AG09319 (cell line): ENCODE measurements around the gene VEPH1.
A peak's percentile ranks its signal among the peaks of the same experiment; 100 is the strongest.

Experiments used
- DNase-seq: peaks from one replicate; pipeline ENCODE4 v3.0.0-alpha.2; 2010; ENCODE audit warnings: low read depth; ENCODE audit errors: extremely low read depth
- TF ChIP-seq, protein P1 (sequence below): IDR thresholded peaks from 2 replicates; pipeline ENCODE4 v1.5.1; 2011; ENCODE audit warnings: low read depth, mild to moderate bottlenecking, inconsistent platforms, low read length, moderate library complexity

Gene VEPH1

GRCh38 chr3:157438194-157438730 lies 65.0 kb downstream of the VEPH1 start:
- TF ChIP-seq, protein P1, sequence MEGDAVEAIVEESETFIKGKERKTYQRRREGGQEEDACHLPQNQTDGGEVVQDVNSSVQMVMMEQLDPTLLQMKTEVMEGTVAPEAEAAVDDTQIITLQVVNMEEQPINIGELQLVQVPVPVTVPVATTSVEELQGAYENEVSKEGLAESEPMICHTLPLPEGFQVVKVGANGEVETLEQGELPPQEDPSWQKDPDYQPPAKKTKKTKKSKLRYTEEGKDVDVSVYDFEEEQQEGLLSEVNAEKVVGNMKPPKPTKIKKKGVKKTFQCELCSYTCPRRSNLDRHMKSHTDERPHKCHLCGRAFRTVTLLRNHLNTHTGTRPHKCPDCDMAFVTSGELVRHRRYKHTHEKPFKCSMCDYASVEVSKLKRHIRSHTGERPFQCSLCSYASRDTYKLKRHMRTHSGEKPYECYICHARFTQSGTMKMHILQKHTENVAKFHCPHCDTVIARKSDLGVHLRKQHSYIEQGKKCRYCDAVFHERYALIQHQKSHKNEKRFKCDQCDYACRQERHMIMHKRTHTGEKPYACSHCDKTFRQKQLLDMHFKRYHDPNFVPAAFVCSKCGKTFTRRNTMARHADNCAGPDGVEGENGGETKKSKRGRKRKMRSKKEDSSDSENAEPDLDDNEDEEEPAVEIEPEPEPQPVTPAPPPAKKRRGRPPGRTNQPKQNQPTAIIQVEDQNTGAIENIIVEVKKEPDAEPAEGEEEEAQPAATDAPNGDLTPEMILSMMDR: no peak
- DNase-seq: no peak

GRCh38 chr3:157436583-157437291 lies 66.5 kb downstream of the VEPH1 start, which contains the start of gene PTX3:
TSS of gene PTX3 (plus strand) at chr3:157436850. CDS start at chr3:157436934, 84 bp downstream.
- peak; percentile 75 for DNase-seq
- TF ChIP-seq, protein P1: no peak

DNA sequence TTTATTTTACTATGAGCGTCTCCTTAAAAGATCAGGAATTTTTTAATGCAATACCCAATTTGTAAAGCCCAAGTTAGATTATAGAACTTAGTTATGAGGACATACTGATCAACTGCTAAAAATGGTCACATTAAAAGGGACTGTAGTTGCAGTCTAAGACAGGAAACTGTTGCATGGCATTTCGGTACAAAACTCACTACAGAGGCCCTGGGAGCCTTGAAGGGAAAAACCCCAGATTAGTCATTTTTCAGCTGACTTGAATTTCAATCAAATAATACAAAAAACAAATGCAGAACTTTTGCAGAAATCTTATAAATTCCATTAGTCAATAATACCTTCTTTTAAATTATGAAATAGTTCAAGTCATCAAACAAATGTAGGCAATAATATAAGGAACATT lies 73.5 kb downstream of the VEPH1 start:
- TF ChIP-seq, protein P1: no peak
- DNase-seq: no peak

GRCh38 chr3:157428853-157429252 lies 74.4 kb downstream of the VEPH1 start:
- TF ChIP-seq, protein P1: no peak
- DNase-seq: no peak

DNA sequence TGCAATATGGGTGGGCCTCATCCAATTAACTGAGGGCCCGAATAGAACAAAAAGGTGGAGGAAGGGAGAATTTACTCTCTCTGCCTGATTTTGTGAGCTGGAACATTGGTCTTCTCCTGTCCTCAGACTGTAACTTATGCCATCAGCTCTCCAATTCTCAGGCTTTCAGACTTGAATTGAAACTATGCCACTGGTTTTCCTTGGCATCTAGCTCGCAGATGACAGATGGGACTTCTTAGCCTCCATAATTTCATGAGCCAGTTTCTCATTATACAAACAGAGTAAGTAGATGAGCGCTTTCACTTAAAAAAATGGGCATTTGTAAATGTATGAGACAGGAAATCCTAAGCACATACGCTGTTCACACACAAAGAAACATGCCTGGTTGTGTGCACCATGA lies 75.3 kb downstream of the VEPH1 start:
- DNase-seq: no peak
- TF ChIP-seq, protein P1: no peak

DNA sequence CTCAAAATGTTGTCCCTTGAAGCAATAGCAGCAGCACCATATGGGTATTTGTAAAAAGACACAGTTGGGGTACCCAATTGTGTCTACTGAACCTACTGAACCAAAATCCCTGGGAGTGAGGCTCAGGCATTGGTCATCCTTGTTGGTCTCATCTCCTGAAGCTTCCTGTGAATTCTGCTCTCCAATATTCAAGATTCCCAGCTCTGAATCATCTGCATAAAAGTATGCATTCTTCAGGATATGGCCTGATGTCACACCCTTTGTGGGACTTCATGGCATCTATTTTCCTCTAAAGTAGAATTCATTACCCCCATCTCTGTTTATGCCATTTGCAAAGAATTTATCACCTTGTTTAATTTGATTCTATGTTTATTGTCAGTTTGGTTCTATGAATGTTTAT lies 79.9 kb downstream of the VEPH1 start:
- DNase-seq: no peak
- TF ChIP-seq, protein P1: no peak

DNA sequence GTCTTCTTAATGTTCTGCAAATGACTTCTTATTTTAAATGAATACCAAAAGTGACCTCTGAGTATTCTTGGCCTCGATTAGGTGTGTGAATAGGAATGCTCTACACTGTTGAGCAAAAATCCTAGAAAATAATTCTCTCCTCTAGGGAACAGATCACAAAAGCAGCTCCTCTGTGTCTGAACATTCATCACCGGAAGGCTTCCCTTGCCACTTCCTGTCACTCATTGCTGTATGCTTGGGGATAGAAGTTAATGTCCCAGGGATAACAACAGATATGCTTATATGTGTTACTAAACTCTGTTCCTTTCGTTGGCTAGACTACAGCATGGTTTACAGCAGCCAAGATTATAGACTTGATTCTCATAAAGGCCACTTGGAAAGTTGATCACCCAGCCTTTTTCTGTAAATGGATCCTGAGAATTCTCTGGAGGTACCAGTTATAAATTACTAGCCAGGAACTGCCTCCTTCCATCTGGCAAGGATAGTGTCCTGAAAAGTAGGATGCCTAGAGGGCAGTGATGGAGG lies 82.5 kb downstream of the VEPH1 start:
- no peak for DNase-seq
- TF ChIP-seq, protein P1: no peak
